C4-2B (cell line): ENCODE data around the gene HHIPL1.

Source experiments
- H3K27ac ChIP-seq: fragments of 450-650 bp; 2 replicates; pipeline ENCODE4 v1.5.1; 2017
- CTCF ChIP-seq: fragments of 450-650 bp; conservative IDR thresholded peaks from 2 replicates; pipeline ENCODE4 v1.5.1; 2017; ENCODE audit warnings: mild to moderate bottlenecking
- ZFX ChIP-seq: fragments of 450-650 bp; IDR thresholded peaks from 2 replicates; pipeline ENCODE4 v1.6.1; 2017

The HHIPL1 gene

GRCh38 chr14:99624024-99624423, 20.9 kb upstream of the HHIPL1 start:
- TF ChIP-seq ZFX (no peak), CTCF (no peak)
- H3K27ac ChIP-seq: no peak overlapping the region

- no peak for TF ChIP-seq ZFX
- TF ChIP-seq CTCF: no peak
- H3K27ac ChIP-seq: no peak overlapping the region
Measured at GRCh38 chr14:99624971-99625370, 20.0 kb upstream of the HHIPL1 start.

- TF ChIP-seq CTCF: no peak
- no peak for TF ChIP-seq ZFX
- H3K27ac ChIP-seq: no peak overlapping the region
Measured at GRCh38 chr14:99625476-99625875, 19.5 kb upstream of the HHIPL1 start.

GRCh38 chr14:99626041-99626648, 18.8 kb upstream of the HHIPL1 start:
- no peak overlapping the region for H3K27ac ChIP-seq
- TF ChIP-seq ZFX: no peak
- TF ChIP-seq CTCF: no peak

GRCh38 chr14:99627100-99627499, 17.8 kb upstream of the HHIPL1 start:
- no peak overlapping the region for H3K27ac ChIP-seq
- TF ChIP-seq ZFX: no peak
- TF ChIP-seq CTCF: no peak

GRCh38 chr14:99627510-99628381, 17.2 kb upstream of the HHIPL1 start:
- no peak overlapping the region for H3K27ac ChIP-seq
- TF ChIP-seq ZFX: no peak
- no peak for TF ChIP-seq CTCF

GRCh38 chr14:99628887-99629618, 15.9 kb upstream of the HHIPL1 start:
- no peak for TF ChIP-seq ZFX
- peak; percentile 99 for TF ChIP-seq CTCF
- no peak overlapping the region for H3K27ac ChIP-seq
